ENCODE results near the gene B3GNT3.
"Not testable (repeated sequence)": the region's sequence is repeated elsewhere in the genome, so short reads cannot be mapped to it uniquely, and the experiment has no call there.

Gene B3GNT3

DNA sequence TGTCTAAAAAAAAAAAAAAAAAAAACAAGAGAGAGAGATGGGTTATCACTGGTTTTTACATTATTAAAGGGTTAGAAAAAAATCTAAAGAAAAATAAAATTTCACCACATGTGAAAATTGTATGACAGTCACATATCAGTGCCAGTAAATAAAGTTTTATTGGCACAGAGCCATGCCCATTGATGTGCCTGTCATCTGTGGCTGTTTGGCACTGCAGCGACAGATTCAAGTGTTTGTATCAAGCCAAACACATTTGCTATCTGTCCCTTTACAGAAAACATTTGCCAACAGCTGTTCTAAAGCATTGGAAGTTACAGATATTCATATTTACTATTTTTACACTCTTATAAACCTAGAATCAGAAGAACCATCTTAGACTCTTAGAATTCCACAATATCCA, 27.4 kb upstream of the B3GNT3 start:
- DNase-seq (ENCODE audit: low read depth) = no peak

DNA sequence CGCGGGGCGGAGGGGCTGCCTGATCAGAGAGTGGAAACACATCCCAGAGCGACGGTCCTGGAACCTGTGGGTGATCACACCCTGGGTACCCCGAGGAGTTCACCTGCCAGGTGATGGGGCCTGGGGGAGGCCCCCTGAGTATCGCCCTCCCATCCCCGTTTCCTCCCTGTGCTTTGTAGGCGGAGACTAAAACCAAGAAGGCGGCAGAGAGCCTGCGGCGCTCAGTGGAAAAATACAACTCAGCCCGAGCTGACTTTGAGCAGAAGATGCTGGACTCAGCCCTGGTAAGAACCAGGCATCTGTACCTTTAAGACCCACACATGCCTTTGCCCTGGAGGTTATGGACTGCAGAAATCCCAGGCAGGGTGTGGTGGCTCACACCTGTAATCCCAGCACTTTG, 24.3 kb upstream of the B3GNT3 start:
- DNase-seq (ENCODE audit: low read depth) = no peak

DNA sequence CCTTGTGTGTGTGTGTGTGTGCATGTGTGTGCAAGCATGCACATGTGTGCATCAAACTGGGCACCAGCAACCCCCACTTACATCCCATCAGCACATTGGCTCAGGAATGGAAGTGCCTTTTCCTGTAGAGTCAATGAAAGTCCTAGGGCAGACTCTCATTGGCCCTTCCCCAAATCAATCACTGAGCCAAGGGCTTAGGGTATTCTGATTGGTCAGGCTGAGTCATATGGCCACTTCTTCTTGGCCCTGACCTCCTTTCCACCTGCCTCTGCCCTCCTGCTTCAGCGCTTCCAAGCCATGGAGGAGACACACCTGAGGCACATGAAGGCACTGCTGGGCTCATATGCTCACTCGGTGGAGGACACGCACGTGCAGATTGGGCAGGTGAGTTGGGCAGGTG, 22.8 kb upstream of the B3GNT3 start:
- DNase-seq (ENCODE audit: low read depth) = no peak

DNA sequence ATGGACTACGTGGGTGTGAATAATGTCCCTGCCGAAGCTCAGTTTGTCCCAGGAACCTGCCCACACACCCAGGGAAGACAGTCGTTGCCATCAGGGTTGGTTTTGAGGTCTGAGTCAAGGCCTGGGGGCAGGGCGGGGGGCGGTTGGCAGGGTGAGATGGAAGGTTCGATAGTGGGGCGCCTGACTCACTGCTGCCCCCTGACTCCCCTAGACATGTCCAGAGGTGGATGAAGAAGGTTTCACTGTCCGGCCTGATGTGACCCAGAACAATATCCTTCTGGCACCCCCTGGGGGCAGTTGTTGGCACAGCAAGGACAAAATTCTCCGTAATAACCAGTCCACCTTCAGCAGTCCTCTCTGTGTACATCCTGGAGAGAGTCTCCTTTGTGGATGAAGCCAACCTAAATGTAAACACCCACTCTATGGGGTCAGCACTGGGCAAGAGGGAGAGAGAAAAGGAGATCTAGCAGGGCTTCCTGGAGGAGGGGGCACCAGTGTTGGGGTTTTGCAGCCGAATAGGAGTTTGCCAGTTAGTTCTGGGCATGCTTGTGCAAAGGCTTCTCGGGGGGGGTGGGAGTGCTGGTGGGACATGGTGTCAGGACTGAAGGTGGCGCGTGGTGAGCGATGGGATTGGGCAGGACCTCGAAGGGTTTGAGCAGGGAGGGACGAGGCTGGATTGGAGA, 19.6 kb upstream of the B3GNT3 start:
- DNase-seq (ENCODE audit: low read depth) = no peak

DNA sequence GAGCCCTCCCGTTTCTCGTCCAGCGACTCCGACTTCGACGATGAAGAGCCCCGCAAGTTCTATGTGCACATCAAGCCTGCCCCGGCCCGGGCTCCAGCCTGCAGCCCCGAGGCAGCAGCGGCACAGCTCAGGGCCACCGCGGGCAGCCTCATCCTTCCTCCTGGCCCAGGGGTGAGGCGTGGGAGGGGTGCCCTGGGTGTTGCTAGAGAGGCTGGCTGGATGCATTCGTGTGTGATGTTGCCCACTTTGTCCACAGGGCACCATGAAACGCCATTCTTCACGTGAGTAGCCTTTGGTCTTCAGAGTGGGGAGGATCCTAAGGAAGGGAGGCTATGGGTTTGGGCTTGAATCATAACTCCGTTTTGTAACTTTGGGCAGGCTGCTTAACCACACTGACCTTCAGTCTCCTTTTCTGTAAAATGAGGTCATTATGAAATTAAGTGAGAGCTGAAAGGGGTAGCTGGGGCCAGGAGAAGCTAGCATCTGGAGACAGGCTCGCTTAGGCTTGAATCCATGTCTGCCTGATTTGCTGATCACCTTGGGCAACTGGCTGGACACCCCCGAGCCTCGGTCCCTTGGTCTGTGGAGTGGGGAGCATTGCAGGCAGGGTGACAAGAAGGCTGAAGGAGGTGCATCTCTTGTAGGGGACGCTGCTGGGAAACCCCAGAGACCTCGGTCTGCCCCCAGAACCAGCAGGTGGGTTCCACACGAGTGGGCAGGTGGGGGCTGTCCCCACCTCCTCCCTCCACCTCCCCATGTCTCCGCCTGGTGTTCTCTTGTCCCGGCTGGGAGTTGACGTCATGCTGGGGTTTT, 18.7 kb upstream of the B3GNT3 start:
- no peak for DNase-seq (ENCODE audit: low read depth)

DNA sequence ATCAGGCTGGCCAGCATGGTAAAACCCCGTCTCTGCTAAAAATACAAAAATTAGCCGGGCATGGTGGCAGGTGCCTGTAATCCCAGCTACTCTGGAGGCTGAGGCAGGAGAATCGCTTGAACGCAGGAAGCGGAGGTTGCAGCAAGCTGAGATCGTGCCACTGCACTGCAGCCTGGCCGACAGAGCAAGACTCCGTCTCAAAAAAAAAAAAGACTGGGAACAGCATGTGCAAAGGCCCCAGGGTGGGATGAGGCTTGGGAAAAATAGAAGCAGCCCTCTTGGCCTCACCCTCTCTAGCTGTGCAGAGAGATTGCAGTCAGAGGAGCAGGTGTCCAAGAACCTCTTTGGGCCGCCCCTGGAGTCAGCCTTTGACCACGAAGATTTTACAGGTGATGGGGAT, 17.1 kb upstream of the B3GNT3 start:
- DNase-seq (ENCODE audit: low read depth) = not testable (repeated sequence)

DNA sequence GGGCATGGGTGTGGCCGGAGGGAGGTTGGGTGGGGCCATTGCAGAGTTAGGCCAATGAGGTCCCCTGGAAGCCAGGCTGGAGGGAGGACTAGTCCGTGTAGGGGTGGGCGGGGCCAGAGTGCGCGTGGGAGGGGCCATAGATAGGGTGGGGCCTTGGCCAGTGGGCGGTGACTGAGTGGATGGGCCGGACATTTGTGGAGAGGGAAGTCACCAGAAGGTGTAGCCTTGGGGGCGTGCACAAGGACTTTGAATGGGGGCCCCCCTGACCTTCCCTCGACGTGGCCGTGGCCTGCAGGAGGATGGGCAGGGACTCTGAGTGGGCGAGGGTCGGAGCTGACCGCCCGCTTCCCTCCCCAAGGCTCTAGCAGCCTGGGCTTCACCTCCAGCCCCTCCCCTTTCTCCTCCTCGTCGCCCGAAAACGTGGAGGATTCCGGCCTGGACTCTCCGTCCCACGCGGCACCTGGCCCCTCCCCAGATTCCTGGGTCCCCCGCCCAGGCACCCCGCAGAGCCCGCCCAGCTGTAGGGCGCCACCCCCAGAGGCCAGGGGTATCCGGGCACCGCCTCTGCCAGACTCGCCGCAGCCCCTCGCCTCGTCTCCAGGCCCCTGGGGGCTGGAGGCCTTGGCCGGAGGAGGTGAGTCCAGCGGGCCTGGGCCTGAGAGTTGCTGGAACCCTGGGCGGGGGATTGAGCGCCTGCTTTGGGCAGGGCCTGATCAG, 16.5 kb upstream of the B3GNT3 start:
- no peak for DNase-seq (ENCODE audit: low read depth)

DNA sequence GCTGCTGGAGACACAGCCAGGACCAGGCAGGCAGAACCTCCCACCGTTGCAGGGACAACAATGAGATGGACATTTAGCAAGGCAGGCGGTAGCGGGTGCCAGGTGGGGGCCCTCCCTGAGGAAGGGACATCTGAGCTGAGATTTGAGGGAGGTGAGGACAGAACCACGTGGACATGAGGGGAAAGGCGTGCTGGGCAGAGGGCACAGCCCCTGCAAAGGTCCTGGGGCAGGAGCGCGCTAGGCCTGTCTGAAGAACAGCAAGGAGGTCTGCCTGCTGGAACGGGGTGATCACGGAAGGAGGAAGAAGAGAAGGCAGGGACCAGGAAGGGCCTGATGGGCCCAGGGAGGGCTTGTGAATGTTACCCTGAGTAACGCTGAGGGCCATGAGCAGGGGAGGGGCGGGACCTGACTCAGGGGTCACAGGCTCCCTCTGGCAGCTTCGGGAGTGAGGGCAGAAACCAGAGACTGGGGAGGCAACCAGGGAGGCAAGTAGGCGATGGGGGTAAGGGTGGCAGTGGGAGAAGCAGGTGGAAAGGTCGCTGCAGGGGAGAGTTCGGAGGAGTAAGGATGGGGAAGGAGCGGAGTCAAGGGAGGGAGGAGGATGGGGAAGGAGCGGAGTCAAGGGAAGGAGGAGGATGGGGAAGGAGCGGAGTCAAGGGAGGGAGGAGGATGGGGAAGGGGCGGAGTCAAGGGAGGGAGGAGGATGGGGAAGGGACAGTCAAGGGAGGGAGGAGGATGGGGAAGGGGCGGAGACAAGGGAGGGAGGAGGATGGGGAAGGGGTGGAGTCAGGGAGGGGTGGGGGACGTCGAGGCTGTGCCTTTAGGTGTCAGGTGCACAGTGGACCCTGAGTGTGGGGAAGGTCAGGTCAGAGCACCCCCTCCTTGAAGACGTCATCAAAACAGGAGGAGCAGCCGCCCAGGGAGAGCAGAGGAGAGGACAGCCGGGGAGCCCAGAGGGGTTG, 15.7 kb upstream of the B3GNT3 start:
- DNase-seq (ENCODE audit: low read depth) = no peak

DNA sequence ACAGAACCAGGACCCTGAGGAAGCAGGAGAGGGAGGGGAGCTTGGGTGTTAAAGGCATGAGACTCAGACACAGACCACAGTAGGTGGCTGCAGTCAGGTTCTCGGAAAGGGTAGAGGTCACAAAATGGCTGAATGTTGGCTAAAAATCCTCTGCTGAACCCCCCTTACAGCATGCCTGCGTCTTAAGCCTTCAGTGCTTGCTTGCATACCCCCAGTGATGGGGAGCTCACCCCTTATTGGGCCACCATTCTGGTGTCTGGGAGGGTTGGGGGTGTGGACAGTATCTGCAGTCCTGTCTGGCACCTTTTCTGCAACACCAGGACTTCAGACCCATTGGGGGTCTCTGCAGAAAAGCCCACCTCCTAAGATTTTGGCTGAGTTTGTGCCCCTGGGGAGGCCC, 14.2 kb upstream of the B3GNT3 start:
- DNase-seq (ENCODE audit: low read depth) = no peak

DNA sequence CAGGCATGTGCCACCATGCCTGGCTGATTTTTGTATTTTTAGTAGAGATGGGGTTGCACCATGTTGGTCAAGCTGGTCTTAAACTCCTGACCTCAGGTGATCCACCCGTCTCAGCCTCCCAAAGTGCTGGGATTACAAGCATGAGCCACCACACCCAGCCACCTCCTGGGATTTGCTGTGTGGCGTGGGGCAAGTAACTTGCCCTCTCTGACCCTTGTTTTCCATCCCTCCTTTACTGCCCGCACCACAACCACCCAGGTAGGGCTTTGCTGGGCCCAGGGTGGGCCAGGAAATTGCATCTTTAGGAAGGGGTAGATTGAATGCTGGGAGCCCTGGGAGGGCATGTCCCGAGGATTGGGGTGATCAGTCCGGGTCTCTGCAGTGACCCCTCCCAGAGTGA, 11.2 kb upstream of the B3GNT3 start:
- DNase-seq (ENCODE audit: low read depth) = not testable (repeated sequence)

DNA sequence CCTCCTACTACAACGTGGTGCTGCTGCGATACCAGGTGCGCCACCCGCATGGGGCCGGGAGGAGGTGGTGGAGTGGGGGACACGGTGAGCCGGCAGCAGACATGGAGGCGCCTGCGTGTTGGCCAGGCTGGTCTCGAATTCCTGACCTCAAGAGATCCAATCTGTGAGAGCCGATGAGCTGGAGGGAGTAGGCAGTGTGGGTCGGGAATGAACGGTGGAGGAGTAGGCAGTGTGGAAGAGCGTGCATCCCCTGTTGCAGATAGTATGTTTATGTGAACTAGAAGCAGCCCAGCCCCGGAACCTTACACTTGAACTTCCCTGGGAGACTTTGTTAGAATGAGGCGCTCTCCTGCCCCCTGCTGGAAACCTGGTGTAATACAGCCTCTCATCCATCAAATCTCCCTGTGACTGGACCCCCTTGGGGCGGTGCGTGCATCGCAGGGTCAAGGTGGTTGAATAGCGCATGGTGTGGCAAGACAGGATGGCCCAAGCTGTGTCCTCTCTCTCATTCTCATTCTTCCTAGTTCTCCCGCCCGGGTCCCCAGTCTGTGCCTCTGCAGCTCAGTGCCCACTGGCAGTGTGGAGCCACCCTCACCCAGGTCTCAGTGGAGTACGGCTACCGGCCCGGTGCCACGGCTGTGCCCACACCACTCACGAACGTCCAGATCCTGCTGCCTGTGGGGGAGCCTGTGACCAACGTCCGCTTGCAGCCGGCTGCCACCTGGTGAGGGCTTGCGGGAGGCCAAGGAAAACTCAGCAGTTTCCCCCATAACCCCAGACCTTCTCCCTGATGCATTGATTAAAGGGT, 10.5 kb upstream of the B3GNT3 start:
- peak; percentile 46 for DNase-seq (ENCODE audit: low read depth)

DNA sequence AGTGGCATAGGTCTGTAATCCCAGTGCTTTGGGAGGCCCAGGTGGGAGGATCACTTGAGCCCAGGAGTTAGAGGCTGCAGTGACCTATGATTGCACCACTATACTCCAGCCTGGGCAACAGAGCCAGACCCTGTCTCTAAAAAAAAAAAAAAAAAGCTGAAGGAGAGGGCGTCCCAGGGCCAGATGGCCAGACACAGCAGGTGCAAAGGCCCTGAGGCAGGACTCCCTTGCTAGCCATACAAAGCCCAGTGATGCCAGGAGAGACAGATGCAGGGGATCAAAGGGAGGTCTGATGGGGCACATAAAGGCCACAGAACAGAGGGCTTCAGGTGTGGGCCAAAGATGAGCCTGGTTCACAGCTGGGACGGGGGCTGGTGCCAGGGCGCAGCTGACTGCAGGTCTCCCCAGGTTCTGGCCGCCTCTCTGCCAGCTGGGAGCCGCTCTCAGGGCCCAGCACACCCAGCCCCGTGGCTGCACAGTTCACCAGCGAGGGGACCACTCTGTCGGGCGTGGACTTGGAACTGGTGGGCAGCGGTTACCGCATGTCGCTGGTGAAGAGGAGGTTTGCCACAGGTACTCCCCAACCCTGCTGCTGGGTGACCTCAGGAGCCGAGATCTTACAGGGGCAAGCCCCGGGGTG, 7.5 kb upstream of the B3GNT3 start:
- no peak for DNase-seq (ENCODE audit: low read depth)

DNA sequence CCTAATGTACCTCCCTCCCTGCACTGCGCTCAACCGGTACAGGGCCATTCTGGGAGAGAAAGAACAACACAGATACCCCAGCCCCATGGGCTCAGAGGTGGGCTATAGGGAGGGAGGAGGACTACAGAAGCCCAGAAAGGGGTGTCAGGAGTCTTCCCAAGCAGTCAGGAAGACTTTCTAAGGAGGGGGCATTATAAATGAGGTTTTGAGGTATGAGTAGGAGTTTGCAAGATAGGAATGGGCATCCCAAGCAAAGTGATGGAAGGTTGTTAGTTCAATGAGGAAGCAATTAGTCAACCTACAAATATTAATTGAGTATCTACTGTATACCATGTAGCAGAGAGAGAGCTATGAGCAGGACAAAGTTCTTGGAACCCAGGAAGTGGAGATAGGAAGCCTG, 6.3 kb upstream of the B3GNT3 start:
- DNase-seq (ENCODE audit: low read depth) = no peak

DNA sequence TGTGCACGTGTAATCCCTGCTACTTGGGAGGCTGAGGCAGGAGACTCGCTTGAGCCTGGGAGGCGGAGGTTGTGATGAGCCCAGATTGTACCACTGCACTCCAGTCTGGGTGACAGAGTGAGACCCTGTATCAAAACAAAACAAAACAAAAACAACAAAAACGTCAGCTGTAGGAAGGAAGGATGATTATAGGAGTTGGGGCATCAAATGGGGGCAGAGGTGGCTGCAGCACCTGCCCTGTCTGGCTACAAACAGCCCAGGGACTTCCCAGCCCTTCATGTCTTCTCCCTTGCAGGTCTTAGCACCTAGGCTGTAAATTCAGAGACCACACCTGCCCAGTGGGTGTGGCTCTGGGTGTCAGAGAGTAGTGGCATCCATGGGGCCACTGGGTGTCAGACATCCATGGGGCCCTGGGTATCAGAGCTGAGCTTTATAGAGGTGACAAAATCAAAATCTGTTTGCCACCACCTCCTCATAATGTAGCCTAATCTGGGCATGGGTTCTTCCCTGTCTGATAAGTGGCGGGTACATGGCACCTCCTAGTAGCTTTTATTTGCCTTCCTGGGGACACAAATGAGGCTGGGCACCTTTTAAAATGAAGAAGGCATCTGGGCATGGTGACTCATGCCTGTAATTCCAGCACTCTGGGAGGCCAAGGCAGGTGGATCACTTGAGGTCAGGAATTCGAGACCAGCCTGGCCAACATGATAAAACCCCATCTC, 4.7 kb upstream of the B3GNT3 start:
- DNase-seq (ENCODE audit: low read depth) = no peak

DNA sequence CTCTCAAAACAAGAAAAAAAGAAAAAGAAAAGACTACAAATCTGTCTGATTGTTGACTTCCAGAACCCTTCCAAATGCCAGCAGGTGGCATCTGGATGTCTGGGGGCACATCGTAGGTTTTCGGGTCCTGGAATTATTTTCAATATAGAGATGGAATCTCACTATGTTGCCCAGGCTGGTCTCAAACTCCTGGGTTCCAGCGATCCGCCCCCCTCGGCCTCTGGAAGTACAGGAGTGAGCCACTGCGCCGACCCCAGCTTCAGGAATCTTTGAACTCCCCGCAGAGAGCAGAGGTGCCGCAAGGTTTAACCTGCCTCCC, 567 bp upstream of the B3GNT3 start:
- DNase-seq (ENCODE audit: low read depth) = no peak

DNA sequence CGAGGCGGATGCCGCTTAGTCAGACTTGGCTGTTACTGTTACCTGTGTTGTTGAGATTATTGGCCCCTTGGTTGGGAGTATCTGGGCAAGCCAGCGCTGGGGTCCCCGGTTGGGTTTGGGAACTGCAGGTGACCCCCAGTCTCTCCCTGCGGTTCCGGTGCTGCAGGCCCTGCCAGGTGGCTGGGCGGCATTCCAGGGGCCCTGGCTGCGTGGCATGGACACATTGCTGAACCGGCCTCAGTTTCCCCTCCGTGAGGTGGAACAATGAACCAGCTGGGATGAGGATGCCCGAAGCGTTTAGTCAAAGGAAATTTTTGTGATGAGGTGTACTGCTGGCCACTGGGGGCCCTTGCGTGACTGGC, 538 bp downstream of the B3GNT3 start:
- no peak for DNase-seq (ENCODE audit: low read depth)

DNA sequence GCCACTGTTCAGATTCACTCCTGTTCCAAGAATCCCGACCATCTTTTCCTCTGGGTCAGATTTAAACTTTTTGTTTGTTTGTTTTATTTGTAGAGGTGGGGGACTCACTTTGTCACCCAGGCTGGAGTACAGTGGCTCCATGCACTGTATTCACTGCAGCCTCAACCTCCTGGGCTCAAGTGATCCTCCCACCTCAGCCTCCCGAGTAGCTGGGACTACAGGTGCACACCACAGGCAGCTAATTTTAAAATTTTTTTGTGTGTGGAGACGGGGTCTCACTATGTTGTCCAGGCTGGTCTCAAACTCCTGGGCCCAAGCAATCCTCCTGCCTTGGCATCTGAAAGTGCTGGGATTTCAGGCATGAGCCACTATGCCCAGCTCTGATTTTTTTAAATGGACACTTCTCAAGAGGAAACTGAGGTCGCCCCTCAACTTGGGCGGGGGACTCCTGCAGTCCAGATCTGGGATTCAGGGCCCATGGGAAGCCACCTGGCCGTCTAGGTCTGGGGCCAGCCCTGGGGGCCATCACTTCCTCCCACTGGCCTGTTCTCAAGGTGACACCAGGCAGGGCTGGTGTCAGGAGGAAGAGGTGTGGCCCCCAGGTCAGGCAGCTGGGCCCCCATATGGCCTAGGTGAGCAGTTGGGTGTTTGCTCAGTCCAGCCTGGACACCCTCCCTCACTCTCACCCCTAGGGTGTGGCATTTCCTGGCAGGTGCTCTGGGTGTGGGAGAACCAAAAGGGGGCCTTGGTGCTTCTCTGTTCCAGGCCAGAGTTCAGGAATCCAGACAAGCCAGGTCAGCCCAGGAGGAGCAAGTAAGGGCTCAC, 1.3 kb downstream of the B3GNT3 start:
- DNase-seq (ENCODE audit: low read depth) = no peak

DNA sequence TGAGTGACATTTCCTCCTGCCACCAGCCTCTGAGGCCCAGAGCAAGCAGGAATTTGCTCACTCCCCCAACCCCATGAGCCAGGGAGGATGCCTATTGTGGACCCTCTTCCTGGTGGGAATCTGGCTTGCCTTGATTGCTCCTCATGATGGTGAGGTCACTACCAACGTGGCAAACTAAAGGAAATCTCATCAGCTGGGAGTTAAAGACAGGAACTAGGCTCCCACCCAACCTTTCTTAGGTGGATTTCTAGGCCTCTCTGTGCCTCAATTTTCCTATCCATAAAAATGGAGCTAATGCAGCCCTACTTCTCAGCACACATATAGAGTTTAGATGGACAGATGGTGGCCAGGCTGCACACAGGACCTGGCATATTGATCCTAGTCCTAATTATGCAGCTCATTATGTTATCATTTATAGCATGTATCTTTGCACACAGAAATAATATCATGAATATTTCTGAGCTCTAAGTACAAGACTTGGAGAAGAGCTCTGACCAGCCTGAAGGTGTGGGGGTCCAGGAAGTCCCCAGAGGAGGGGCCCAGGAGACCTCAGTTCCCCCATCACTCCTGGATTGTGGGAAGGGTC, 2.0 kb downstream of the B3GNT3 start:
- DNase-seq (ENCODE audit: low read depth) = no peak
